GM19455 (cell line): ENCODE results near the gene DDAH1.
"Not testable (repeated sequence)": the region's sequence is repeated elsewhere in the genome, so short reads cannot be mapped to it uniquely, and the experiment has no call there.

Experiments
- ATAC-seq: cut with Tn5 transposase; IDR thresholded peaks from one replicate; pipeline ENCODE4 v1.9.1; 2021; ENCODE audit not compliant: unreplicated experiment

The DDAH1 gene

DNA sequence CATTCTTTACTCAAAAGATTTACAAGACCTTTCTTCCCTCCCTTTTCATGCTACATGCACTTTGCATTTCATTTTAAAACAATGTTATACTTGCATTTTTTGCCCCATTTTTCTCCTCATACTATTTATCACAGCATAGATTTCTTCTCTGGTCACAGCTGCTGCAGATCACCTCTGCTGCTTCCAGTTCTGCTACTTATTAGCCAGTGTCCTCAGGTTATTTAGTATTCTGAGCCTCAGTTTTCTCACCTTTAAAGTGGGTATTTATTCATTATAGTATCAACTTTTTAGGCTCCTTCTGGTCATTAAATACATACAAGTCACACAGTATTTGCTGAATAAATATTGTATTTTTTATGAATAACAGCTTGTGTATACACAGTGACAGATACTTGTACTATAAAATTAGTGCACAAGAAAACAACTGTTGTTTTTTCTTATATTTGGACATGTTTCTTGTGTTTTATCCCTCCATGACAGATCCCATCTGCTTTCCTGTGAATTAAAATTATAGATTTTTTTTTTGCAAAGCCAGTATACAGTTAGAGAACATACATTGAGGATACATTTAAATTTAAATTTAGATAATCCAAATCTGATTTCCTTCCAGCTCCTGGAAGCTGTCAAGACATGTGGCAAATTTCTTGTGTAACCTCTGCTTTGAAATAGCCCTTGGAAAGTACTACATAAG lies 103.2 kb downstream of the DDAH1 start:
- ATAC-seq = no peak

DNA sequence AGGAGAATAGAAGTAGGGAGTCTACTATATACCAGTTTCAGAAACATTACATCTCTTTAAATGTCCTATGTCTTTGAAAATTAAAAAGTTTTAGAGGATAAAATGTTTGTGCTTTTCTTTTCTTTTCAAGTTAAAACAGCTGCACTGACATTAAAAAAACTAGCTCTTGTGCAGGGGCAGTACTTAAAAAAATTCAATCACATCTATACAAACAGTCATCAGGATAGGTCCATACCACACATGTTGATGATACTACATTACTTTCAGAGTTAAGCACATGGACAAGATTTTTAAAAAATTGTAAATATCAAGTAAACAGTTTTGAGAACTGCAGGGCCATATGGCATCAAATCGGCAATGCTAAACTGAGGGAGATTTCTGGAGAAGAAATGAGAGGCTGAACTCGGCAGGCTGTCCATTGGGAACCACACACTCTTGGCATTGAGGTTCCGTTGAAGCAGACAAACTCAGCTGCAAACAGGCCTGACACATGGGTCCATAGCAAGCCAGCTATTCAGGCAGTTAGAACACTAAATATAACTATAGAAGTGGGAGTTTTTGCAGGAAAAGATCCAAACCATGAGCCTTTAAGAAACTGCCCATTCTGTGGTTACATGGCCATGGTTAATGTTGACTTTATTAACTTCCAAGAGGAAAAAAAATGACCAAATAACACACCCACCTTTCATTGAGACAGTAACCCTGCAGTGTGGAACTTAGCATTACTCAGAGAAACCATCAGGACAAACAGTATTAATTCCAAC lies 104.0 kb downstream of the DDAH1 start:
- no peak for ATAC-seq

DNA sequence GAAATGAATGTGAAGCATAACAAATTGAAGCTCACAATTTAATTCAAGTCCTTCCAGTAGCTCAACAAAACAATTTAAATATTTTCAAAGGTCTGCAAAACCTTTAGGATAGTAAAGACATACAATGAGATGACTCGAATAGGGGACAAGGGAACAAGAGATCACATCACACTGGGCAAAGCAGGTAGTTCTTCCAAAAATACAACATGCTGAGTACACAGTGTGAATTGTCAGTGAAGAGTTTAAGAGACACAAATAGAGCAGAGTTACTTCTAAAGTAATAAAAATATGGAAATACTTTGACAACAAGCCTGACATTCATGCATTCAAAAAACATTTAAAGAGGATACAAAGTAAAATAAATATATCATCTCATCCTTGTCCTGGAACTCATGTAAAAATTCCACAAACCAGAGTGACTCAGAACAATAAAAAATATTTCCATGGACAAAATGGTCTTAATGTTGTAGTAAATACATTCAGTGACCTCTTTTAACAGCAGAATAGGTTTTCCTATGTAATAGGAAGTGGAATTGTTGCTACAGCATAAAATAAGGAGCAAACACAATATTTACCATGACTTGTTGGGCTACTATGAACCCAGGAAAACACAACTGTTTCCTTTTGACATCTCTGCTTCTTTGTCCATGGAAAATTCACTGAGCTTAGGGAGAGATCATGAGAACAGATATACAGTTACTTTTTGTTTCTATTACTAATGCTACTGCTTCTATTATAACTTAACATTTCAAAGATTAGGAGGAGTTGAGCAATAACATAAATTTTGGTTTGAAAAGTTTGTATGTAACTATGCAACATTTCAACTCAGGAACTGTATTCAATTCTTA lies 104.9 kb downstream of the DDAH1 start:
- no peak for ATAC-seq

DNA sequence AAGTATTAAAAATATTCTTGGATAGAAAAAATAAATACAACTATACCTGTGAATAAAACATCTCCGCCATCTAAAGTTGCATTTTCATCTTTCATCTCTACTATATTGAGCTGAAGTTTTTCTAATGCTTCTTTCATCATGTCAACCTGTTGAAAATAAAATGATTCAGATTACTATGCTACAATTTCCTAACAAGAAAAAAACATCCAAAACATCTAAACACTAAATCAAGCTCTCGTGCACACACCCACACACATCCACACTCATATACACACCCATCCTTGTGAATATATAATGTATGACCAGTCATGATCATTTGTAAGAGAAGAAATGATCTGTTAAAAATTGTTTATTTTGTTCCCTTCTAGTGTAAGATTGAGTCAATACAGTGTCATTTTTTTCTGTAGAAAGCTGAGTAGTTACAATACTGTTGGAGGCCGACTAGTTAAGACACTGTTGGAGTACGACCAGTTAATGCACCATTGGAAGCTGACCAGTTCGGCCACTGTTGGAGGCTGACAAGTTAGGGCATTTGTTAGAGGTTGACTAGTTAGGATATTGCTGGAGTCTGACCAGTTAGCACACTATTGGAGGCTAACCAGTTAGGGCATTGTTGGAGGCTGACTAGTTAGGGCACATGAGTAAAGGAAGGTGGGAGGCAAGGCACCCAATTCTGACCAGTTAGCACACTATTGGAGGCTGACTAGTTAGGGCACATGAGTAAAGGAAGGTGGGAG lies 106.1 kb downstream of the DDAH1 start:
- ATAC-seq = no peak

DNA sequence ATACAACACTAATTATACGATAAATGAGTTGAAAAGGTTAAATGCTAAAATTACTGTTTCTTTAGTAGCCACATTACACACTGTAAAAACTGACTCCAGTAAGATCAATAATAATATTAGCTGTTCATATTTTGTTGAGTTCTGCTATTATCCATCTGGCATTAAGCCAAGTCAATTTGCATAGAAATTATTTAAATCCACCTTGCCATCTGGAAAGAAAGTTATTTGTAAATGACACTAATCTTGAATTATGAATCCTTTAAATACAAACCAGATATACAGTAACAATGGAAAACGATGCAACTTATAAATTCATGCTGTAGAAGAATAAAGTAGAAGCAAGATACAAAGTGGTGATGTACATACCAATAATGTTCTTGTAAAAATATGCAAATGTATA lies 107.1 kb downstream of the DDAH1 start:
- no peak for ATAC-seq

DNA sequence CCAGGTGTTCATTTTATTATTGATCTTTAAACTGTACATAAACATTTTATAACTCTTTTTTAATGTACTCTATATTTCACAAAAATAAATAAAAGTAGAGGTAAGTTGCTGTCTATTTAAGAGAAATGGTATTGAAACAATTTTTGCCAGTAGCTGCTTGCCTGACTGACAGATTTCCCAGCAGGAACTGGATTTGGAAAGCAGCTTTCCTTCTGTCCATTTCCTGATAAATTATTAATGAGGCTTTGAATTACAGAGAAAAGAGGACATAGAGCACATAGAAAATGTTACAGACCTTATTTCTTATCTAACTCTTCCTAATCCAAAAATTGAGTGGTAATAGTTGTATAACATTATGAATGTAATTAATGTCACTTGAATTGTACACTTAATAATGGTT lies 108.8 kb downstream of the DDAH1 start:
- ATAC-seq = no peak

DNA sequence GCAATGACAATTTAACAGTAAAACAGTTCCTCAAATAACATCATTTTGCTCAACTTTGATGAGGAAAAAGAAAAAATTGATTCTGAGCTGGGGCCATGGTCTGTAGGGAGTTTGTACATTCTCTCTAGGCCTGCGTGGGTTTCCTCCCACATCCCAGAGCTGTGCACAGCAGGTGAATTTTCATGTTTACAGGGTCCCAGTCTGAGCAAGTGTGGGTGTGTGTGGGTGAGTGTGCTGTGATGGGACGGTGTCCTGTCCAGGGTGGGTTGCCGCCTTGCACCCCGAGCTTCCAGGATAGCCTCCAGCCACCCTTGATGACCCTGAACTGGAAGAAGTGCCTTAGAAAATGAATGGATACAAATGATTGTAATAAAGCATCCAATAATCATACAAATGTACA lies 112.9 kb downstream of the DDAH1 start:
- ATAC-seq = no peak

DNA sequence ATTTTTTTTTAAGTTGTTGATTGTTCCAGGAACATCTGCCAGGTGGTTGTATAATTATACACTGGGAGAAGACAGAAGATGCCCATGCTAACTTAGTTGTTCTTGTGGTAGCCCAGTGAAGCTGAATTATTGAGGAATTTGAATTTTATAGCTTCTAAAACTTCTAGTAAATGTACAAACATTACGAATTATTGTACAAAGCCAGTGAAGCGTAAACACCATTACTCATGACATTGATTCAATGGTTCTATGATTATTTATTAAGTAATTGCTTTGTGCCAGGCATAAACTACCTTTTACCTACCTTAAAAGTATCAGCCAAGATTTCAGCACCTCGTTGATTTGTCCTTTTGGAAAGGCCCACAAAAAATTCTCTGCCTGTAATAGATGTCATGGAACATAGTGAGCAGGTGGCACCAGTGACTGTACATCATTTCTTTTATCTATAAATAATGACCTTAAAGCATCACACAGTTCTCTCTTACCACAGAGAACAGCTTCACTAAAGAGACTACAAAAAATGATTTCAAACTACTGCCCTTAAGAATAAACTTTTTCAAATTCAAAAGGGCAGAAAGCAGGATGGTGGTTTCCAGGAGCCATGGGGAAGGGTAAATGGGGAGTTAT lies 113.6 kb downstream of the DDAH1 start:
- ATAC-seq = no peak

DNA sequence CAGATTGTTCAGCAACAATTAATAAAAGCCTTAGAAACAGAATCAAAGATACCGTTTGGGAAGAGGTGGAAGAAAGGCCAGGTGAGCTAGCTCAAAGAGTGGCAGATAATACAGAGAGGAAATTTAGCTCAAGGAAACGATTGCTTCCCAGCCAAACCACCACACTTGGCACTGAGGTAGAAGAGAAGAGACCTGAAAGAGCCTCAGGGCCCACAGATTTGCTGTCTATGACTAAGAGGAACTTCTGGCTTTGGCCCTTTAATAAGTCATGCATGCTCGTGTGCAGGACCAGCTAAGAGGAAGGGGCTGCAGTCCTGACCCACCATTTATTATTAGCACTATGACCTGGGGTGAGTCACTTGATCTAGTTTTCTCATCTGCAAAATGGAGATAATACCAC lies 115.7 kb downstream of the DDAH1 start:
- no peak for ATAC-seq

DNA sequence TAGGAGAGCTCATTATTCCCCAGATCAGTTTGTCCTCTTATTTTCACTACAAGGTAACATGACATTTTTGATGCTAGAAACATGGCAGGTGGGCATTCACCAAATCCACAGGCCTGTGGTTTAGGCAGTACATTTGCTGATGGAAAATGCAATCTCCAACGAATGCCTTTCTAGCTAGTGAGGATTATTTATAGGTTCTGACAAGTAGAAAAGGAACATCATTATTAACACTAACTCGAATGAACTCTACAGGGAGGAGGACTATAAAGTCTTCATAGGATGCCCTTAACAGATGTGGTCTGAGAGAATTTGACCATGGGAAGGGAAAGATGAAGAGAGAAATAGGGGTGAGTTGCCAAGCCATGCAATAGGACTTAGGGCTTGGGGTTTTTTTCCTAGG lies 117.1 kb downstream of the DDAH1 start:
- no peak for ATAC-seq

DNA sequence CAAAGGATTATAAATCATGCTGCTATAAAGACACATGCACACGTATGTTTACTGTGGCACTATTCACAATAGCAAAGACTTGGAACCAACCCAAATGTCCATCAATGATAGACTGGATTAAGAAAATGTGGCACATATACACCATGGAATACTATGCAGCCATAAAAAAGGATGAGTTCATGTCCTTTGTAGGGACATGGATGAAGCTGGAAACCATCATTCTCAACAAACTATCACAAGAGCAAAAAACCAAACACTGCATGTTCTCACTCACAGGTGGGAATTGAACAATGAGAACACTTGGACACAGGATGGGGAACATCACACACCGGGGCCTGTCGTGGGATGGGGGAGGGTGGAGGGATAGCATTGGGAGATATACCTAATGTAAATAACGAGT lies 117.7 kb downstream of the DDAH1 start:
- ATAC-seq = not testable (repeated sequence)

DNA sequence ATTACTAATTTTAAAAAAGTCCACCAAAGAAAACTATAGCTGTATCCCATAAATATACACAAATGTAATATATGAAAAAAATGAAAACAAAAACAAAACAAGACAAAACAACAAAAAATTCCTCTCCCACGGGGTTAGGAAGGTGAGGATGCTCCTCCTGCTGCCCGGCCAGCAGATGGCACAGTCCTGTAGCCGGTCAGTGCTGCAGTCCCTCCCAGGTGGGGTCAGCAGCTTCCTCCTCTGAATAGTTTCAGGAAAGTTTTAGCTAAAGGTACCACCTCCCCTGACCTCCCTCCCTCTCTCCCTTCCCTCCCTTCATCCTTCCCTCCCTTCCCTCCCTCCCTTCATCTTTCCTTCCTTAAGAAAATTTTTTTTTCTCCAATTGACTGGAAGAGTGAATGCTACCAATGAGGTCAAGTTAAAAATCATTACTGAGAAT lies 120.7 kb downstream of the DDAH1 start:
- ATAC-seq = no peak

DNA sequence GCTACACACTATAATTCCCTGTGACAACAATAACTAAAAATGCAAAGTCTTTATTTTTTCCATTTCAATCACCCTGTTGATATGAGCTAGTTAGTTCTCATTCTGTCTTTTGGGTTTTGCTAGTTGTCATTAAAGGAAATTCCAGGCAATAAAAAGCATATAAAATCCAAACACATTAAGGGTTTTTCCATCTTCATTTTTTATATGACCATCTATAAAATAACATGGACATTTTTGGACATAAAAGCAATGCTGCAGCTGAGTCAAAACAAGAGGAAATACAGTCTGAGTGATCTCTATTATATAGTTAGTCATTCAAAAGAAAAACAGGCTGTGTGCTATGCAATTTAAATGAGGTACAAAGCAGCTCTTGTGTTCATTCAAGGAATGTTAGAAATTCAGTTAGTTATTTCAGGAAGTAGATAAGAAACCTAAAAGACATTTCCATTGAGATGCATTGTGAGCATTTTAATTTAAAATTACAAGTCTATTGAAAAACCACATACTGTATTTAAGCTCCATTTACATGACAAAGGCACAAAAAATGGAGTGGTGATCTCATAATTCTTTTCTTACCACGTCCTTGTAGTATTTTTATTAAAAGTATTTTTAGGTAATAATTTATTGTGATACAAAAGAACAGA lies 121.2 kb downstream of the DDAH1 start:
- no peak for ATAC-seq

DNA sequence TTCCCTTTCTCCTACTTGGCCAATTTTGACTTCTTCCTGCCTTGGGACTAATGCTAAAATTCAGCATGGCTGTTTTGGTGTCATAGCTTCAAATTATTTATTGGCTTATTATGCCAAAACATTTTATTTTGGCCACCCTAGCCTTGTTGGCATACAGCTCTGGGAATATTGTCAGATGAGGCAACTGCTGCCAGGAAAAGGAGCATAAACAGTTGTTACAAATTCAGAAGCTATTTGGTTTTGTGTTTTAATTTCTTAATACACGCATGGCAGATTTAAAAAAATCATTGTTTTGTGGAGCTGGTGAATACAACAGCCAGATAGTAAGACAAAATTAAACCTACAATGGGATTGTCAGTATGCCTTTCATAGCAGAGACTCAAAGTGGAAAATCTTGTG lies 121.7 kb downstream of the DDAH1 start:
- ATAC-seq = no peak

DNA sequence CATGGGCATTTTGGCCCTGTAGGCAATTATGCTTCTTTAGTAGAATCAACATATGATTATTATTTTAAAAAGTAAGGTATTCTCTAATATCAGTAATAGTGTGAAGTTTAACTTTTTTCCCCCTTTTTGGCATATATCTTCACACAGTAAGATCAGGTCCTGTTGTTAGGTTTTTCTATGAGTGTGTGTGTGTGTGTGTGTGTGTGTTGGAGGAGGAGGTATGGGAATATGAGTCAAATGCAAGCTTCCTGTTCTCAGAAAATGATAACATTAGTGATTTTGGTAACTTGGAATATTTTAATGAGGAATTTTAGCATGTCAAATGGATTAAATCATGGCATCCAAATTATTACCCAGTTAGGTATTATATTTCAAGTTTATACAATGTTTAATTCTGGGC lies 122.8 kb downstream of the DDAH1 start:
- ATAC-seq = no peak

DNA sequence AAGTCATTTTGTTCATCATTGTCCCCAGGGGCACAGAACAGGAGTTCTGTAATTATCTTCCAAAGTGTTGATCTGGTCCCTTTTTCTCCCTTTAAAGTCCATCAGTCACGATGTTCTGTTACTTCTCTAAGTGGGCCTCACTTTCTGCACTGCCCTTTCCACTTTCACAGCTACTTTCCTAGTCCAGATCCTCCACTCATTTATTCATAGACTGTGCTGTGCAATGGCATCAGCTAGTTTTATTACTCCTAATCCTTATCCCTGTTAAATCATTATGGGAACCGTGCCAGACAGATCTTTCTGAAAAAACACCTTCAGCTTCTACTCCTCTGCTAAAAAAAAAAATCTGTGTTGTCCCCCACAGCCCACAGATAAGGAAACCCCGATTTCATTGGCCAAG lies 124.5 kb downstream of the DDAH1 start:
- ATAC-seq = no peak

DNA sequence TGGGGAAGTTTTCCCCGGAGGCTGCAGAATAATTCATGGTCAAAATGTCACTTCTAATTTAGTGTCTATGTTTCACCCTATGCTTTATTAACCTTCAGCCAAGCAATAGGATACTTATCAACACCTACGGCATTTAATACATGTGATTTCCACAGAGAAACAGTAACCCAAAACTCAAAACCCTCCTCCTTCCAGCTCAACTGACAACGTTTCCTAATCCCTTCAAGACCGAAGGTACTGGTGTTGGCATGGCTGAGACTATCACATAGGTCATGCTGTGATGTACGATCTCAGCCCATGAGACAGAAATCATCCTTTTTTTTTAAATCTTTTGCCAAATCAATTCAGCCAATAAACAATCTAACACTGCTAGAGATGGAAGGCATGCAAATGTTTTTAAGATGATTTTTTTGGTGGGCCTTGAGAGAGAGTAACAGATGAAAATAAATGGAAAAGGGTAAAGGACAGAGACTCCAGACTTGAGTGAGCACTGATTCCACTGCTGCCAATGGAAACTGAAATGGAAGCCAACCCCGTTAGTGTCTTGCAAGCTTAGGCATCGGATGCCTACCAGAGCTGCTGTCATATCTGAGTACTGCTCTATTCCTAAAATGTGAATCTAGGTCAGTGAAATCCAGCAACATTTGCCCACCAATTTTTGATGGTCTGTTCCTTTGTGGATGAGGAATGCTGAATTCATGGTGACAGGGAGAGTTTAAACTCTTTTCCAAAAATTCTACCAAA lies 125.1 kb downstream of the DDAH1 start:
- ATAC-seq = no peak

DNA sequence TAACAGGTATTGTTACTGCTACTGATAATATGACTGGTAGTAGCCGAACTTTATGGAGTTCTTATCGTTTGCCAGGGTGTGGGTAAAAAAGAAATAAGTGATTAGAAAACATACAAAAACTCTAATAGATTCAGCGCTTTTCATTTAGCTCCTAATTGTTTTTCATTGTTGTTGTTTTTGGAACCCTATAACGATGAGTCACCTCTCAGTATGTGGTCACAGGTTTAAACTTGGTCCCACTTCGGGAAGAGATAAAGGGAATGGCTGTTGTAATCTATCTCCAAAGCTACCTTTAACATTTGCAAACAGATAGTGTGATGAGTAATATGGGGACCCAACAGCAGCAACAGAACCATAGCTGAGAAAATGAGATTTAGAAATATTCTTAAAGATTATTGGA lies 125.9 kb downstream of the DDAH1 start:
- ATAC-seq = no peak

DNA sequence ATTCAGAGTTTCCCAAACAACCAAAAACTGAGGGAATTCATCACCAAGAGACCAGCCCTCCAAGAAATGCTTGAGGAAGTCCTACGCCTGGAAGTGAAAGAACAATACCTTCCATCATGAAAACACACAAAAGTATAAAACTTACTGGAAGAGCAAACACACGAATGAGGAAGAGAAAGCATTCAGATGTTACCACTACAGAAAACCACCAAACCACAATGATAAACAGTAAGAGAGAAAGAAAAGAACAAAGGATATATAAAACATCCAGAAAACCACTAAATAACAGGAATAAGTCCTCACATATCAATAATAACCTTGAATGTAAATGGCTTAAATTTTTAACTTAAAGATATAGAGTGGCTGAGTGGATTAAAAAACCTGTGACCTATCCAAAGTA lies 130.0 kb downstream of the DDAH1 start:
- no peak for ATAC-seq
